HG02610 (cell line): ENCODE data around the gene CLNK.

ENCODE experiments used
- ATAC-seq: cut with Tn5 transposase; IDR thresholded peaks from one replicate; pipeline ENCODE4 v1.9.1; 2021; ENCODE audit warnings: mild to moderate bottlenecking, moderate library complexity; ENCODE audit not compliant: unreplicated experiment

Gene CLNK

DNA sequence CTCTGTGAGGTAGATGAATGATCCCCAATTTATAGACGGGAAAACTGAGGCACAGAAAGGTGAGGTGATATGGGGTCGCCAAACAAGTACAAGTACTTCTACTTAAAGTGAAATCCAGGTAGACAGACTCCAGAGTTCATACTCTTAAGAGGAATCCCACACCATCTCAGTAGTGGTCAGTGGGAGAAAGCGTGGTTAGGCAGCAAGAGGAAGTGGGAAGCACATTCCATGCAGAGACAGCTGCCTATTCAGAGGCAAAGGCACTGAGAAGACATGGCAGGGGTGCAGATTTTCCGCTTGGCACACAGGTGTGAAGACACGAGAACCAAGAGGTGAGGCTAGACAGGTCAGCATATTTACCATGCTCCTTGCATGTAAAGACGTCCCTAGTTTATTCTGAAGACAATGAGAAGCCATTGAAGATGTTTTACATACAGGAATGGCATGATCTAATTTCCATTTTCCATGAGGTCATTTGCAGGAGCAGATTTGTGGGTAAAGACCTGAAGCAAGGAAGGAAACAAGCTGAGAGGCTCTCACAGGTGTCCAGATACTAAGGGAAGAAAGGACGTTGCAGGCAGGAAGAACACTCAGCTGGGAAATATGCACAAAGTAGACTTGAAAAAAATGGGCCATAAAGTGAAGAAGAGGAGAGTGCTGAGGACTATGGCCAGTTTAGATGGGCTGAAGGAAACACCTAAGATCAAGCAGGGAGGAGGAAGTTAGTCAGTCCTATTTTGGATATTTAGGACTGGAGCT, 17.3 kb upstream of the CLNK start:
- ATAC-seq = no peak

DNA sequence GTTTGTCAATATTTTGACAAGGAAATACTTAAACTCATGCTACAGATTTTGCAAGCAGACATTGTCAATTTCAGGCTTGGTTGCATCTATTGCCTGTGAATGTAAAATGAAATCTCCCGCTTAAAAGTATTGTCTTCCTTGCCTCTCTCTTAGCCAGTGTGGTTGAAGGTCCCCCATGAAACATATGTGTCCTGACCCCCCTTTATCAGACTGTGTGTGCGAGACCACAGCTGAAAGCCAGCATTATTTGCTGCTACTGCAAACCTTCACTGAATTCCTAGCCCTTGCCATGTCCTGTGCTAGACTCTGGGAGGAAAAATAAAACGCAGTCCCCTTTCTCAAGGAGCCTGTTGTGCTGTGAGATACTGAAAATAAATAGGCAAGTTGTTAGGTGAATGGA, 16.6 kb upstream of the CLNK start:
- no peak for ATAC-seq

DNA sequence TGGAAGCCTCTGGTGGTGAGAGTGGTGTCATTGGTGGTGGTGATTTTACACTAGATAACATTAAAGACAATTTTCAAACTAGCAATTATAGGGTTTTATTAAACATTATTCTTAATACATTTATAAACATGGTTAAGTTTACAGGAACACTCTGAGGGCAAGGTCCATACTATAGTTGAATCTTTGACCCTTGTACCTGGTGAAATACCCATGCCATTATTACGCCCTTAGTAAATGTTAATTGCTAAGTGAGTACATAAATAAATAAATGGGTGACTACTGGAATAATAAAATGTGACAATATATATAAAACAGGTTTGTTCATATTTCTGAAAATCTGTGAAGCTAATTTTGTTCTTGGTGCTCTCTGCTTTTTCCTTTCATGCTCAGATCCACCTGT, 13.6 kb upstream of the CLNK start:
- ATAC-seq = no peak

DNA sequence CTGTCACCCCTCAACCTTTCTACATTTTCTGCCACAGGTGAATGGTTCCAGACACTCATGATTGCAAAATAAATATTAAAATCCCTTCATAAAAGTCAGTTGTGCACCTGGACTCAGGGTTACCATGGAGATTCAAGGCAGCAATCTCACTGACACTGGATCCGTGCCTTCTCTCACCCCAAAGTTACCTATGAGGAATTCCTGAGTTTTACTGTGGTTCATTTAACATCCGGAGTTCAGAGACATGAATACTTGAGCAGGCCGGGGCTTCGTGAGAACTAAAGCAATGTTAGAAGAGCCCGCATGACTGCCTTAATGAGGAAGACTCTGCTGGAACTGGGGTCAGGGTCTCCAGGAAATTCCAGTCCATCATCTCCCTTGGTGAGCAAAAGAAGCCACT, 12.5 kb upstream of the CLNK start:
- no peak for ATAC-seq

DNA sequence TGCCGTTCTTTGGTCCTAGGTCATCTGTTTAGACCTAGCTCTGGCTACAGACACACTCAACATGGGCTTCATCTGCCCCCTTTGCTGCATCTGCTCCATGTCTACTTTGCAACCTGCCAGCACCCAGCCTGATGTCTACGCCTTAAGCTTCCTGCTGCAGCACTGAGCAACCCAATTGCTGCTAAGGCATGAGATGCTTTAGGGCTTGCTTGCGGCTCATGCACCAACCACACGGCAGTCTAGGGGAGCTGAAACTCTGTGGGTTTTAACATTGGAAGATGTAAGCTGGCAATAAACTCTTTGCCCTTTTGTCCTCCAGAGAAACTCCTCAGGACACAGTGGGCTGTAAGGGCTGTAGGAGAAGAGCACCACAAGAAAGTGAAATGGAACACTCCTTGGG, 11.7 kb upstream of the CLNK start:
- no peak for ATAC-seq

DNA sequence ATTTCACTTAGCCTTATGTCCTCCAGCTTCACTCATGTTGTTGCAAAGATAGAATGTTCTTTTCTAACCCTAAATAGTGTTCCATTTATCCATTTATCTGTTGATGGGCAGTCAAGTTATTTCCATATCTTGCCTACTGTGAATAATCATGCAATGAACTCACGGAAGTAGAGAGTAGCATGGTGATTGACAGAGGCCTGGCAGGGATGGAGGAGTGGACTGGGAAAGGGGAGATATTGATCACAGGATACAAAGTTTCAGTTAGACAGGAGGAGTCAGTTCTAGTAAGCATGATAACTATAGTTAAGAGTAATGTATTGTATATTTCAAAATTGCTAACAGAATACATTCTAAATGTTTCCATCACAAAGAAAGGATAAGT, 10.3 kb upstream of the CLNK start:
- ATAC-seq = no peak

DNA sequence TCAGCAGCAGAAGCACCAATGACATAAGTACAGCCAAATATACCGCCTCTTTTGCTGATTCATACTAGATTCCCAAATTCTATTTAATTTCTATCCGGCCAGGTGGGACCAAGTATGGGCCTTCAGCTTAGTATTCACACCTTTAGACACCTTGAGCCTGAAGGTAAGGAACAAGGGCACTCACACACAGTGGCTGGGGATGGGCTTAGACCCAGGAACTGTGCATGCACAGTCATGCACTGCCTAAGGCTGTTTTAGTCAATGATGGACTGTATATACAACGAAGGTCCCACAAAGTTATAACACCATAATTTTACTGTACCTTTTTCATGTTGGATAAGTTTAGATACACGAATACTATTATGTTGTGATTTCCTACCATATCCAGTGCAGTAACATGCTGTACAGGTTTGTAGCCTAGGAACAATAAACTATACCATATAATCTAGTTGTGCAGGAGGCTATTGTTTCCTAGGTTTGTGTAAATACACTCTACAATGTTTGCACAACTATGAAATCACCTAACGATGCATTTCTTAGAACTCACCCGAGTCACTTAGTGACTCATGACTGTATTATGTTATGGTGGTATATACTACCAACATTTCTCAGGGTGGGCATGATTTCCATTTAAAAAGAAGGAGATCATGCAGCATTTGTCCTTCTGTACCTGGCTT, 9.7 kb upstream of the CLNK start:
- no peak for ATAC-seq

DNA sequence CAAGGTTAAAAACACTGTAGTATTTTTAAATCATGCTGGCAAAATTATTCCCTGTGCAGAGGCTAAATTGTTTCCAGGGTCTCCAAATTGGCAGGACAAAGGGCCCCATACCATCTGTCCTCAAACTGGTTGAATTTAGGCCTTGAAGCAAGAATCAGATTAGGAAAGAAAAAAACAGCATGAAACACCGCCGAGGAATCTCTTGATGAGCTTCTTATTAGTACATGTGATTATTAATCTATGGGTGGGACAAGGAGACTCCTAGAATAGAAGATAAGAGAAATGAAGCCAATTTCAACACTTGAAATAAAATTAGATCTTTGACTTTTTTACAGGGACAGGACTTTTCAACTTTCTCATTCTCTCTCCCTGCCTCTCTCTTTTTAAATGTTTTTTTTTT, 7.1 kb upstream of the CLNK start:
- ATAC-seq = no peak

DNA sequence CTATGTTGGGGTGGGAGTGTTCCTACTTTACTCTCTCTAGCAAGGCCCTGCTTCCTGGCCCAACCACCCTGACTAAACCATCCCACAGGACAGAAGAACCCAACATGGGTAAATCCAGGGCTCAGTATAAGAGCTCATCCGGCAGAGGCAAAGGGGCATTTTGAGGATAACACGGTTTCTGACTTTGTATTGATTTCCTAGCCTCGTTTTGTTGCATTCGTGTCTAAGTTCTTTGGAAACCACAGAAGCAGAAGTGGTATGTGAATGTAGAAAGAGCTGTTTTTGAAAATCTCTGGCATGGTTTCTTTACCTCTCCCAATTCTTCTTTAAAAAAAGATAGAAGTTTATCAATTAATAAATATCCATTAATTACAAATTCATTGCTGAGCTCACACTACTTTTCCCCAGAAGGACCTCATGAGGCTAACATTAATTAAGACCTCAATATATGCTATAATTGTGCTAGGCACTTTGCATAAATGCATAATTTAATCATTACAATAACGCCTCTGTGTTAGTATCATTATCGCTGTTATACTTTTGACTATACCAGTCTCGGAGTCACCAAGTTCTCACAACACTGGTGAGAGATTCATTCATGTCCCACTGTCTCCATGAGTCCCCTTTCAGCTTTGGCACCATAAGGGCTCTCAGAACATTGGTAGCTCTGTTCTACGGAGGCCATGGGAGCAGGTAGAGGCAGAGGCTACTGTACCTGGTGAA, 5.8 kb upstream of the CLNK start:
- ATAC-seq = peak; percentile 39

DNA sequence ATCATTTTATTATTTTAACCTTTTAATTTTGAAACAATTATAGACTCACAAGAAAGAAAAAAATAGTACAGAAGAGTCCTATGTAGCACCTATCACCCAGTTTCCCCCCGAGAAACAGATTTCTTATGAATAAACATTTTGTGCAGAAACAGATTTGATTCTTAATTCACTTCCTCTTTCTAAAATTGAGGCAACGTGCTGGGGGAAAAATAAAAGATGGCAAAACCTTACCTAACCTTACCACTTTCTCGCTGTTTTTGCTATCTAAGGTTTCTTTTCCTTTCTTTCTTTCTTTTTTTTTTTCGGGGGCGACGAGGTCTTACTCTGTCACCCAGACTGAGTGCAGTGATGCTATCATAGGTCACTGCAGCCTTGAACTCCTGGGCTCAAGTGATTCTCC, 4.3 kb upstream of the CLNK start:
- ATAC-seq = no peak

DNA sequence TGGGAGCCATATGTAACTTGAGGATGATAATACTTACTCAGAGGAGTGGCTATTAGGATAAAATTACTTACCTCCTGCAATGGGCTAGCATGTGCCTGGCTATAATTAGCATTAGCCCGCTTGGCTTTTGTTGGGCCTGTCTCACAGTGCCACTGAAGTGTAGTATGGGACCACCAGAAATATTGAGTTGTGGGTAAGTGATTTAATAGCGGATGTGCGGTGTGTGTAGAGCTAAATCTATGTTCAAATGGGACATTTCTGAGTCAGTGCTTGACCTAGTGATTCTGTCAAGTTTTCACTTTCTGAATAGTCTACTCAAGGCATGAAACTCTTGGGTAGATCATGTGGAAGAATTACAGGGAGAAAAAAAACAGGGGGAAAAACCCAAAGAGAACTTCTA, 3.5 kb upstream of the CLNK start:
- ATAC-seq = peak; percentile 54

DNA sequence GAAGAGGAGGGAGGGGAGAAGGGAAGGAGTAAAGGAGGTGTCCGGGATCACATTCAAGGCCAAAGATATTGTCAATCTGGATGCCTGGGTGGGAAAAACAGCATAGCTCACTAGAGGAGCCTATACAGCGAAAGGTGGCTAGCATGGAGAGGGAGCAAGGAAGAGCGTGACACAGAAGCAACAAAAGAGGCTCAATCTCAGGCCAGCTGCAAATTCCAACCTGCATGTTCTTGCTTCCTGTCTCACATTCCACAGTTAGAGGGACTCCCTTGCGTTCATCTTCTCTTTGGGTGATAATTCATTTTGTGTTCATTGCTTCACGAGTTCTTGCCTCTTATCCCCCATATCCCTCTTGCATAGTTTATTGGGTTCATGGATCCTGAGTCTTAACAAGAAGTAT, 3.0 kb upstream of the CLNK start:
- no peak for ATAC-seq

DNA sequence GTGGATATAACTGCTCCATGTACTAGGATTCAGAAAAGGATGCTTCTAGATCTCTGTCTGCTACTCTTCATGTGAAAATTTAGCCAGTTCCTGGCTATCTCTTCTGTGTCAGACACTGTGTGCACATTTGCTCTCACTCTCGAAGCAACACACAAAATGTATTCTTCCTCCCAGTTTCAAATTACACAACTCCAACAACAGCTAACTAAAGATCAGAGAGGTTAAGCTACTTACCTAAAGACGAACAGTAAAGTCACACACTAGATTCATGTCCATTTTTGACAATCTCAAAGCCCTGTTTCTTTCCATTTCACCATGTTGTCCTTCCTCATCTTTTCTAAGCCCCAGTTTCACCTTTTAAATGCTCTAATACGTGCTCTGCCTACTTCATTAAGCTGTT, 2.2 kb downstream of the CLNK start:
- no peak for ATAC-seq

DNA sequence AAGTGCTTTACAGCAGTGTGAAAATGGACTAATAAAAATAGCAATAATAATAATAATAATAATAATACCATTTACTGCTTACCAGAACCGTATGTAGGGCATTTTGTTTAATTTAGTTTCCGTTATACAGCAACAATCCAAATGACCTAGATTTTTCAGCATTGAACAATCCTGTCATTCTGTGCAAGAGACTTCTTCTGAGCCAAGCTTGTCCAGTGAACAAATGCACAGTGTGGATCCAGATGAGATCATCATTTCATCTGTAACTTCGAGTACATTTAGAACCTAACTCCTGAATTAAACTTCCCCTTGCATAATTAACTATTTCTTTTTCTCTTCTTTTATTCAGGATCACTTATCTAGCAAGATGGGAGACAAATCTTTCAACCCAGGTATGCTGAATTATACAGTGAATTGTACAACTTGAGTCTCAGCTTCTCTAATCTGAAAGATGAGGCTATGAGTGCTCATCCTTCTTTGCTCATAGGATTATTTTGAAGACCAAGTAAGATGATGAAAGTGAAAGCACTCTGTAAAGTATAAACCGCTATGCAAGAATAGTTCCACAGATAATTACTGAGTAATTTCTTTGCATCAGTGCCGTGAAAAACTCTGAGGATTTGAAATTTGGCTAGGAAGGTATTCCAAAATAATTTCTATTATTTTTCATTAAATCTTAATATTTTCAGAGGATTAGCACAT, 6.6 kb downstream of the CLNK start:
- ATAC-seq = peak; percentile 31

DNA sequence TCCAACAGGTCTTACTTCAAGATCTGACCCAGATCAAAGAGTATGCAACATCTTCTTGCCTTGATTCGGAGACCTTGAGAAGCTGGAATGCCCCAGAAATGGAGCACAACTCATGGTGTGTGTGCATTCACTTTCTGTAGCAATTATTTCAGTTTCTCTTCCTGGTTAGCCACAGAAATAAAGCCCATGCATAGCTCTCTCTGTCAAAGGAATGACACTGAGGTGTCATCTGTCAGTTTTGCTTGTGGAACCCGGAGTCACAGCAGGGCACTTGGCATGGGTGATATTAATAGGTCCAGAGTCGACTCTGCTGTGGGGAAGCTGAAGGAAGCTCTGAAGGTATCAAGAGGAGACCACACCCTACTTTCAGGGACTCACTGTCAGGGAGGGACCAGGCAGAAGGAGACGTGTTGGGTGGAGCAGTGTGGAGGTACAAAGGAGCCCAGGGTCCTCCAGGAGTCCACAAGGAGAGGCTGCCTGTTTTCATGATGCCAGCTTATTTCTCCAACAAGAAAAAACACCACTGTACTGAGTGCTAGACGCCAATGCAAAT, 10.7 kb downstream of the CLNK start:
- ATAC-seq = peak; percentile 81

DNA sequence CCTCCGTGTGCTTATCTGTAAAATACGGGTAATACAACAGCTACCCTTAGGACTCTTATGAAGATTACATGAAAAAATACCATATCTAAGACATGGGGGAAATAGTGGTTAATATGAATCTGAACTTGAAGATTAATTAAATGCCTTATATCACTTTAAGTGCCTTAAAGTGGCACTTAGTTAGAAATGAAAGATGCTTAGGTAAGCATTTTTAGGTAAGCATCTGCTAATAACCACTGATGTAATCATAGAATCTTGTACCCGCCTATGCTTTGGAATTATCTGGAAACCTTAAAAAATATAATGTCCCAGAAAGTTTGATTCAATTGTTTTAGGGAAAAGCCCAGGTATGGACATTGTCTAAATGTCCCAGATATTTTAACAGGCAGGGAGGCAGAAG, 12.2 kb downstream of the CLNK start:
- no peak for ATAC-seq

DNA sequence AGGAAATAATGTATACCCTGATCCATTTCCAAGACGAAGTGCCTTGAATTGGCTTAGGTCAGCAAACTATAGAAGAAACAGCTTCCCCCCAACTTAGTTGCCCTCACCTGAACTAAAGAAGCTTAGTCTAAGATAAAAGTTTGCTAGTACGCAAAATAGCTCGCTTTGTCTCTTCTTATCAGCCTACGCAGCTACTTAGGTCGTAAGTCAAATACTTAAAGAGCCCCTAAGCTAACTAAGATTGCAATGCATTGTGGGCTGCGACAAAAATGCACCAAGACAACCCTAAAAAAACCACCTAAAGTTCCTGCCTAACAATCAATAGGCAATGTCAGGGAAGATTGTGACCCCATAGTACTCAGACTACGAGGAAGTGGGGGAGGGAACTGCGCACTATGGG, 12.8 kb downstream of the CLNK start:
- no peak for ATAC-seq

DNA sequence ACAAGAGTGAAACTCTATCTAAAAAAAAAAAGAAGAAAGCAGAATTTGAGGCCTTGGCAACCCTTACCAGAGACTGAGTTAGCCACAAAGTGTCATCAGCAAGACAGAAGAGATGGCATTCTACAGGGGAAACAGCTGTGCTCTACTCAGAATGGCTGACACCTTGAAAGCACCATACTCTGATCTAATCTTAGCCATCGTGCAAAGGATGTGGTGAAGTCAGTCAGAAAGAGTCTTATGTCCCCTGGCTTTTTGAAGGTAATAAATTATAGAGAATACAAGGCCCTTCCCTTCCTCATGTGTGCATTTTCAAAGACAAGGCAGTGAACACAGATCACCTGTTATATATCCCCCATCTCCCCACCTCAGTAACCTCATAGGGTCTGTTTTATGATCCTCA, 13.2 kb downstream of the CLNK start:
- ATAC-seq = peak; percentile 66

DNA sequence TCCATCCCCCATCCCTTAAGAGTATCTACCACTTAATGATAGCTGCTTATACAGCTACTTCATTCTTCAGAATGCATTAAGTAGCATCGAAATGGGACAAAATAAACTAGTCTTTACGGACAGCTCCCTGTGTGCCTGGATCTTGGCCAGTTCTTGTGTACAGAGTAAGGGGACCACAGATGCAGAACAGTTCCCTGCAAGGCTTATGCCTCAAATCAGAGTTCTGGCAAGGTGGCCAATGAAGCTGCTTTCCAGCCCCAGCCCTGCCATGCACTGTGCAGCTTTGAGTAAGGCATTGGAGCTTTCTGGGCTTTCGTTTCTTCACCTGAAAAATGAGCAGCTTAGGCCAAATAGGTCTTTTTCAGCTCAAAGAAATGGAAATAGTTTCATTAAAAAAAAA, 14.2 kb downstream of the CLNK start:
- ATAC-seq = no peak

DNA sequence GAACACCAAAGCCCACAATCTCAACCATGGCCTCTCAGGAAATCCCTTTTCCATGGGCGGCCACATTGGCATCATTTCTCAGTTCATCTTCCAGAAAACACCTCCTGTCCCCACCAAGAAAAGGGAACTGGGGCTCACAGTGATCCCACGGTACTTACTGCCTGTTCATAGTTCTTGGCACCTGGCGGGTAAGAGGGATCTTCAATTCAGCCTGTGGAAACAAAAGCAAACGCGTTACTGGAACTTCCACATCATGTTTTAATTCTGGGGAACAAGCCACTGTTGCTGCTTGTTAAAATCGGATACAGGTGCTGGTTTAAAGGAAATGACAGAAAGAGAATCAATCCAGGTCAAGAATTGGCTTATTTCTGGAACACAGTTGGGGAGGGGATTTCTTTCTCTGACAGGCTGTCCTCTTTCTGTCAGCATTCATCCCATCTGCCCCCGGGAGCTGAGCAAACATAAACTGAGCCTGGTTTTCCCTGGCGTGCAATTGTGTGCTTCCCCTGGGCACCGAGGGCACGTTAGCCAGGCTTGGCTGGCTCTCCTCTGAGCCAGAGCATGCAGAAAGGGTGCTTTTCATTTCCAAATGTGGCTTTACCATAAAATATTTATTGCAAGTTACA, 16.8 kb downstream of the CLNK start:
- no peak for ATAC-seq

DNA sequence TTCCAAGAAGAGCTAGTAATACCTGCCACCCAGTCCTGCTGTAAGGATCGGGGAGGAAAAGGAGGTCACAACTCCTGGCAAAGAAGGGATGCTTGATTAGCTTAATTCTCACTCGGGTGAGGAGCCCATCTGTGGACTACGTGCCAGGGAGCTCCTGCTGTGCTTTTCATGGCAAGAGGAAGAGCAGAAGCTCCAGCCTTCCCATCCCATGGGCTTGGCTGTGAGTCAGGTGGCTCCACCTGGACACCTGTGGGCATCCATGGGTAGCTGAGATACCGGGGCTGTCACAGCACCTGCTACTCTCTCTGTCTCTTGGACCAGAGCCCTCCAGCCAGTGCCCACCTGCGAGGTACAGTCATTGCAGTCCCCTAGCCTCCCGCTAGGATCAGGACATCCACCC, 18.0 kb downstream of the CLNK start:
- ATAC-seq = no peak
